ES-I3 (cell line): ENCODE measurements around the gene ZNF451.

Source experiments
- H3K36me3 ChIP-seq: 2 replicates; pipeline ENCODE4 v1.6.1; 2013; ENCODE audit warnings: mild to moderate bottlenecking, low read length, control low read depth, moderate library complexity; ENCODE audit not compliant: insufficient read depth
- H3K4me1 ChIP-seq: 2 replicates; pipeline ENCODE4 v1.6.1; 2013; ENCODE audit warnings: mild to moderate bottlenecking, control low read depth, low read length; ENCODE audit not compliant: insufficient read depth
- H3K9ac ChIP-seq: 2 replicates; pipeline ENCODE4 v1.6.1; 2013; ENCODE audit warnings: low read depth, mild to moderate bottlenecking, low read length, moderate library complexity
- H3K9me3 ChIP-seq: 2 replicates; pipeline ENCODE4 v1.6.1; 2013; ENCODE audit warnings: mild to moderate bottlenecking, low read length, moderate library complexity; ENCODE audit not compliant: control insufficient read depth, insufficient read depth

Gene ZNF451

DNA sequence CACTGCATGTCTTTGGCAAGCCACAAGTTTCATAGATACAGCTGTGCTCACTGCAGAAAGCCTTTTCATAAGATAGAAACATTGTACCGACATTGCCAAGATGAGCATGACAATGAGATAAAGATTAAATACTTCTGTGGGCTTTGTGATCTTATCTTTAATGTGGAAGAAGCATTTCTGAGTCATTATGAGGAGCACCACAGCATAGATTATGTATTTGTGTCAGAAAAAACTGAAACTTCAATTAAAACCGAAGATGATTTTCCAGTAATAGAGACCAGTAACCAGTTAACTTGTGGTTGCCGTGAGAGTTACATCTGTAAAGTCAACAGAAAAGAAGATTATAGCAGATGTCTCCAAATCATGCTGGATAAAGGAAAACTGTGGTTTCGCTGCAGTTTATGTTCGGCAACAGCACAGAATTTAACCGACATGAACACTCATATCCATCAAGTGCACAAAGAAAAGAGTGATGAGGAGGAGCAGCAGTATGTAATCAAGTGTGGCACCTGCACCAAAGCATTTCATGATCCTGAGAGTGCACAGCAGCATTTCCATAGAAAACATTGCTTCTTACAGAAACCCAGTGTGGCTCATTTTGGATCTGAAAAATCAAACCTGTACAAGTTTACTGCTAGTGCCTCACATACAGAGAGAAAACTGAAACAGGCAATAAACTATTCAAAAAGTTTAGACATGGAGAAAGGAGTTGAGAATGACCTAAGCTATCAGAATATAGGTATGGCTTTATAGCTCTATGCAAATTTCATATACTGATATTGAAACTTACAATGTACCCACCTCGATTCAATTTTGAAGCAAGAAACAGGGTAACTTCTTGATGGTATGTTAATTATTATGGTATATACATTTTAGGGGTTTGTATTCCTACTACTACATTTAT is 58.2 kb downstream of the ZNF451 start:
- Histone ChIP-seq H3K9me3 (no peaks in the 10 kb centered on the region), H3K36me3 (peaks cover 7% of the 10 kb centered on the region; the same call in 1 of the 2 replicates), H3K9ac (no peak overlapping the region), H3K4me1 (no peaks in the 10 kb centered on the region)

DNA sequence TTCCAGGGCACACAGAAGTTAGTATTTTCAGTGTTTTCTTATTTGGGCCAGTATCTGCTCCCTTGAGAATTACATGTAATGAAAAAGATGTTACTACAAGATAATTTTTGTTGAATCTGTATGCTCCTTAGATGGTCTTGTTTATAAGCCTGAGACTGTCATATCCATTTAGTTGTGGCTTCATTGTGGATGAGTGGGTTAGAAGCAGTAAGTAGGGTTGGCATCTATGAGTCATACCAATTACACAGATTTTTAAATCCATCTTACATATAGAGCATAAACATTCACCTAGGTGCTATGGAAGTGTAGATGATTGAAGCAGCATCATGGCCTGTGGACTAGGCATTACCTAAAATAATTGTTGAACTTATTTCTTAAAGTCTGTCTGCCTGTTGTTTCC is 68.7 kb downstream of the ZNF451 start:
- no peaks in the 10 kb centered on the region; the same call in 1 of the 2 replicates for H3K36me3 ChIP-seq
- H3K9me3 ChIP-seq = no peaks in the 10 kb centered on the region
- H3K4me1 ChIP-seq = no peaks in the 10 kb centered on the region
- no peak overlapping the region for H3K9ac ChIP-seq

DNA sequence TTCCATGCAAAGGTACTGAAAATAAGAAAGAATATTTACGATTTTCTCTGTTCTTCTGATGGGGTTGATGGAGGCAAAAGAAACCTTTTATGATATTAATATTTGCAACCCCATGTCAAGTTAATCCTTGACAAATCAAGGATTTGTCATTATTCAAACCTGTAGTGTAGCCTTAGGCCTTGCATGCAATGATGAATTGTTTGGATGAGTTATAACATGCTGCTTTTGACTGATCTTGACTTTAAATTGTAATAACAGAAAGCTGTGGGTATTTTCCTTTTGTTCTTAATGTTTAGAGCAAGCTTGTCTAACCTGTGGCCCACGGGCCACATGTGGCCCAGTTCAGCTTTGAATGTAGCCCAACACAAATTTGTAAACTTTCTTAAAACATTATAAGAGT is 69.1 kb downstream of the ZNF451 start:
- no peaks in the 10 kb centered on the region; the same call in 1 of the 2 replicates for H3K36me3 ChIP-seq
- no peaks in the 10 kb centered on the region for H3K9me3 ChIP-seq
- H3K4me1 ChIP-seq = no peaks in the 10 kb centered on the region
- no peak overlapping the region for H3K9ac ChIP-seq

DNA sequence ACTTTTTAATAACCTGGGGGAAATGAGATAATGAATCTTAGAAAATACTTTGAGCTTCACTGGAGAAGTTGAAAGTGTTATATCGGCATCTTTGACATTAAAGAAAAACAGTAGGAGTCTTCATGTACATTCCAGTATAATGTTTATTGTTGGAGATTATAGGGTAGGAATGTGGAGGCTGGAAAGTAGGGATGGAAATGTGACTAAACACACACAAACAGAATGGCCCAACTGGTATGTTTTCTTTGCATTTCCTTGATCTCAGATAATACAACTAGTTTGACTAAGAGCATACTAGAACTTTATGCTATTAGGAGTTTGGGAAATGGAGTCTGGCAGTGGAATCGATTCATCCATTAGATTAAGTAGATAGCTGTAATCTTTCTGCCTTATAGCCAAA is 72.0 kb downstream of the ZNF451 start:
- Histone ChIP-seq H3K36me3 (no peaks in the 10 kb centered on the region), H3K4me1 (no peaks in the 10 kb centered on the region), H3K9me3 (no peaks in the 10 kb centered on the region), H3K9ac (no peak overlapping the region)

DNA sequence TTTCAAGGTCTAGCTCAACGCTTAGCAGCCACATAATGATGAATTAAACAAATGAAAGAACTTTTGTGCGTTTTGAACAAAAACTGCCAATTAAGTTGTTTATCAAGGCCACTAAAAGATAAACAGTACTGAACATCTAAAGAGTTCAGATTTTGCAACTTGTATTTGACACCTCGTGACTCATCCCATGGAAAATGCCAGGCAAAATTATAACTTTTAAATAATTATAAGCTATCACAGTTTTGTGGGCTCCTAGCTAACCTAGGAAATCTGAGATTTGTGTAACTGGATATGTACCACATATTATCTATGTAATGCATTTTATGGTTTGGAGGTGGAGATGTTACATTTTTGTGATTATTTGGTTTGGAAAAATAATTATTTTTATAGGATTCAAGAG is 72.5 kb downstream of the ZNF451 start:
- Histone ChIP-seq H3K9ac (no peak overlapping the region), H3K36me3 (no peaks in the 10 kb centered on the region), H3K4me1 (no peaks in the 10 kb centered on the region), H3K9me3 (no peaks in the 10 kb centered on the region)

DNA sequence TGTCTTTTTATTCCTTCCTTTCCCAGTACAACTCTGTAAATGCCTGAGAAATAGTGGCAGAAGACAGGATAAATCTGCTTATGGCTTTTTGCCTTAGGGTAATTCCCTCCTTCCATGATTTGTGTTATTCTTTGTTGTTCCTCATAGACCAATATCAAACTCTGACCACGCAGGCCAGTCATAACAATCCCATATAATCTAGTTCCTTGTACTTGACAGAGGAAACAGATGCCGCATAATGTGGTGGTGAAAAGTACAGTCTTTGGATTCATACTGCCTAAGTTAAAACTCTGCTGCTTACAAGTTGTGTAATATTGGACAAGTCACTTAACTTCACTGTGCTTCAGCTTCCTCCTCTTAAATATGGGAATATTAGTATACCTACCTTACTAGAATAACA is 74.0 kb downstream of the ZNF451 start:
- H3K9me3 ChIP-seq = no peaks in the 10 kb centered on the region
- no peaks in the 10 kb centered on the region for H3K4me1 ChIP-seq
- H3K9ac ChIP-seq = no peak overlapping the region
- no peaks in the 10 kb centered on the region for H3K36me3 ChIP-seq

DNA sequence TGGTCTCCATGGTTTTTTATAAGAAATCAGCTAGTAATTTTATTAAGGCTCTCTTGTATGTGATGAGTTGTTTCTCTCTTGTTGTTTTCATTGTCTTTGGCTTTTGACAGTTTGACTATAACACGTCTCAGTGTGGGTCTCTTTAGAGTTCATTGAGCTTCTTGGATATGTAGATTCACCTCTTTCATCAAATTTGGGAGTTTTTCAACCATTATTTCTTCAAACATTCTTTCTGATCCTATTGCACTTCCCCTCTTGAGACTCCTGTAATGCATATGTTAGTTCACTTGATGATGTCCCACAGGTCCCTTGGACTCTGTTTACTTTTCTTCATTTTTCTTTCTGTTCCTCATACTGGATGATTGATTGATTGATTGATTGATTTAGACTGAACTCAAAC is 75.1 kb downstream of the ZNF451 start:
- Histone ChIP-seq H3K4me1 (no peaks in the 10 kb centered on the region), H3K9ac (no peak overlapping the region), H3K9me3 (no peaks in the 10 kb centered on the region), H3K36me3 (no peaks in the 10 kb centered on the region)

DNA sequence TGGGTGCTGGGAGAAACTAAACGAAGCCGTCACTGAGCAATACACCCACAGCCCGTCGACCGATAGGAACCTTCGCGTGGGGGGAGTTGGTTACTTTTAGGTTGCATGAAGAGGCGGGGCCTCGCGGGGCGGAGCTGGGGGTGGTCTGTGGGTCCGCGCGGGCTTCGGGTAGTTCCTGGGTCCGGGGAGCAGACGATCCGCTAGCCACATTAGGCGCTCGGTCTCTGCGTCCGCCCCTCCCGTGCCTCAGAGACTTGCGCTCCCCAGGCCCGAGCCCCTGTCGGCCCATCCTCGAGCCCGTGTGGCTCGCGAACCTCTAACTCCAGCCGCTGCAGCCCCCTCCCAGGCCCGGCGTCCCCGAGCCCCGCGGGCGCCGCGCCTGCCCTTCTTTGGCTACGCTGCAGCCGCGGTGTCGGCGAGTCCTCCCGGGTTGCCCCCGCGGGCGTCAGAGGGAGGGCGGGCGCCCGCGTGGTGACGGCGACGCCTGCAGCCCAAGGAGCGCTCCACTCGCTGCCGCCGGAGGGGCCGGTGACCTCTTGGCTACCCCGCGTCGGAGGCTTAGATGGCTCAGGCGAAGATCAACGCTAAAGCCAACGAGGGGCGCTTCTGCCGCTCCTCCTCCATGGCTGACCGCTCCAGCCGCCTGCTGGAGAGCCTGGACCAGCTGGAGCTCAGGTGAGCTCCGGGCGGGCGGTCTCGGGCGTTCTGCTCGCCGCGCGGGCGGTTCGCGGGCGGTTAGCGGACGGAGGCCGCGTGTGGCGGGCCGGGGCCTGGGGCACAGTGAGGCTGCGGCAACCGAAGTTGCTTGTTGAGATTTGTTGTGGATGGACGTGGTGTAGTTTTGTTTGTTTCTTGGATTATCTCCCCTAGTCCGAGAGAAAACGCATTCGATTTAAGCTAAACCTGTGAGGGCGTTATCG is 82.4 kb downstream of the ZNF451 start, which contains the start of gene BAG2:
Gene BAG2 (plus strand): TSS at position 191 of the 920 bp plus-strand sequence. CDS start 372 bp downstream, at position 563.
- no peaks in the 10 kb centered on the region for H3K9me3 ChIP-seq
- no peaks in the 10 kb centered on the region for H3K36me3 ChIP-seq
- H3K4me1 ChIP-seq = peaks cover 12% of the 10 kb centered on the region
- peak within 1 kb of the TSS; percentile 94 for H3K9ac ChIP-seq

DNA sequence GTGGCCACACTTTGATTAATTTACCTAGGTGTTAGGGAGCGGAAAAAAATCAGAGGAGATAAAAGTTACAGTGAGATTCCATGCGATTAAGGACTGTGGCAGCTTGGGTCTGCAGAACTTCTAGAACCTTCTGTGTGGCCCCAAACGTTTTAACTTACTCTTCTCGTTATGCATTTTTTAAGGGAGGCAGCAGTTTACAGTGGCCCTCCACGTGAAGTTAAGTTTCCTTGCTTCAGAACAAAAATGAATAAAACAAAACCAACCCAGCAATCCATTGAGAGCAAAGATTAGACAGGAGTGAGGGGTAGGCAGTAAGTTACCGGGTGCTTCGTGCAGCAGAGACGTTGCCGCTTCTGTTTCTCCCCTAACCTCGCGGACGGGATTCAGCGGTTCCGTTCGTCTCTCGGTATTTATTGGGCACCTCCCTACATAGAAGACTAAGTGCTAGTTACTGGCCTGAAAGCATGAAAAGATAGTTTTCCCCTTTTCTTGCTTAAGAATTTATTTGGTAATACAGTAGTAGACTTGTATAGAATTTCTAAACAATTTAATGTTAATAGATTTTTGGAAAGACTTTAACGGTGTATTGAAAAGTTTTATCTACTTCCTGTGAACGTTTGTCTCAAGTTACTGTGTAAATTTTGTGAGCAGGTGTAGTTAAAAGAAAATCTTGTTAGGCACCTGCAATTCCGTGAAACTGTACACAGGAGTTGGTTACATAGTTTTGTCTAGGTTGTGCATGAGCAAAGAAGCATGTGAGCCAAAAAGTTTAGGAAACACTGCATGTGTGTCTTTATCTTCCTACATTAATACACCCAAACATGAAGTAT is 83.3 kb downstream of the ZNF451 start:
- H3K36me3 ChIP-seq = no peaks in the 10 kb centered on the region
- no peaks in the 10 kb centered on the region for H3K9me3 ChIP-seq
- peaks cover 12% of the 10 kb centered on the region for H3K4me1 ChIP-seq
- H3K9ac ChIP-seq = peak overlapping the region; percentile 94

DNA sequence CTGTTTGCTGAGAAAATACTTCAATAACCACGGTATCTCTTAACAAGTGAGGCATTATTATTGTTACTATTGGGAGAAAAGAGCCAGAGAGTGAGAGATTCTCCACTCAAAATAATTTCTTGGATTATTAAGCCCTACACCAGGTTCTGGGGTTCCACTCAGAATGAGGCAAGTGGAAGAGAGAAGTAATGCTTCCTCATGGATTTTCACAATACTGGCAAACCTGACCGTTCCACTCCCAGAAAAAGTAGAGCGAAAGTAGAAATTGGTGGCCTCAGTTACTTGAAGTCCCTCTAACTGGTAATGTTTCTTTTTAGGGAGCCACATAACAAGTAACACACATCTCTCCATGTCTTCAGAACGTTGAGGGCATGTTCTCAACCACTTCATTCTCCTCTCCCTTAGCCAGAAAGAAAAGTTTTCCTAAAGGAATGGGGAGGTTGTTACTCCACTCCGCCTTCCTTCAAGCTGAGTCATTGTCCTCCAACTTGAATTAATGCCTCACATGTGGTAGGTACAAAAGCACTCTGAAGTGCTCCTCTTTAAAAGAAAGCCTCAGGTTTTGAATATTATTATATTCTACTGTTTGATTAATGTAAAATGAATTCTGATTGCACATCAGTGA is 84.0 kb downstream of the ZNF451 start:
- H3K9ac ChIP-seq = peak overlapping the region; percentile 94
- peaks cover 12% of the 10 kb centered on the region for H3K4me1 ChIP-seq

DNA sequence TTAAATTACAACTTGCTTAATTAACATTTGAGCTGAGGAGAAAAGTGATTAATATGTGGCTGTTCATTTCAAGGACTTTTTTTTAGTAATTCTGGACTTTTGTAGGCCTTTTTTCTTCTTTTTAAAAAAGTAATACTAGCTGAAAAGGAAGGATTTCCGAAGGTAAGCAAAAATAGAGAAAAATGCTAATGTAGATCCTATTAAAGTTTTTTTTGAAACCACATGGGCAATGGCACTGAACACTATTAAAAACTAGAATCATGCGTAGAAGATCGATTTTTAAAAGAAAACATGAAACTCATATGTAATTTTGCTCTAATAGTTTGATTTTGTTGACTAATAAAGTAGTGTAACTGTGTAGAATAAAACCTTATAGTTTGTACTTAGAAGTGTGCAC is 84.5 kb downstream of the ZNF451 start:
- Histone ChIP-seq H3K9me3 (no peaks in the 10 kb centered on the region), H3K4me1 (peaks cover 12% of the 10 kb centered on the region), H3K36me3 (no peaks in the 10 kb centered on the region), H3K9ac (peak overlapping the region; percentile 94; the same call in 1 of the 2 replicates)

More for the DNA sequence above, 84.0 kb downstream of the ZNF451 start:
- Histone ChIP-seq H3K36me3 (no peaks in the 10 kb centered on the region), H3K9me3 (no peaks in the 10 kb centered on the region)

DNA sequence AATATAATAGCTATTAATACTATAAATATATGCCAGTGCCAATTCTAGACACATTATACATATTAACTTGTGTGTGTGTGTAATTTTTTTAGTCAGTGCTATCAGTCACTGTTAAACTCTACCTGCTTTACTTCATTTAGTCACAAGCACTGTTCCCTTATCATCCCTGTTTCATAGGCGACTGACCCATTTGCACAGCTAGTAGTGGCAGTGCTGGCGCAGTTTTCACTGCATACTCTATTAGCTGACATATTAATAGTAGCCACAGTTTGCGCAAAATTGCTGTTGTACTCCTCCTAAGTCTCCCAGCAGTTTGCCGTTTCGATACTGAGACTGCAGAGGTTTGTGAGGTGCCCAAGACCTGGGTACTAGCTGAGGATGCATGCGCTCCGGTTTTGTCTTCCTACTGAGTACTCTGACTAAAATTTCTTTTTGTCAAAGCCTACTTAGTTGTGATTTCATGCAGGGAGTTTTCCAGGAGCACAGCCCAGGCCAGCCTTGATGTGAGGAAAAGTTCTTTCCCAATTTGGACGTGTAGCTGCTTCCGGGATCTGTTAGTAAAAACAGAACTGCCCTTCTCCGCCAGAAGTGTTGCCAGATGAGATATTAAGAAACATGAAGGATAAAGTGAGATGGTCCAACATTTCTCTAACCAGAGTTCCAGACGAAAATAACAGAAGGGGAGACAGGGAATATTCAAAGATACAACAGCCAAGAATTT is 87.7 kb downstream of the ZNF451 start:
- Histone ChIP-seq H3K9me3 (no peaks in the 10 kb centered on the region), H3K4me1 (peaks cover 12% of the 10 kb centered on the region), H3K36me3 (peaks cover 4% of the 10 kb centered on the region; the same call in 1 of the 2 replicates), H3K9ac (no peak overlapping the region)

DNA sequence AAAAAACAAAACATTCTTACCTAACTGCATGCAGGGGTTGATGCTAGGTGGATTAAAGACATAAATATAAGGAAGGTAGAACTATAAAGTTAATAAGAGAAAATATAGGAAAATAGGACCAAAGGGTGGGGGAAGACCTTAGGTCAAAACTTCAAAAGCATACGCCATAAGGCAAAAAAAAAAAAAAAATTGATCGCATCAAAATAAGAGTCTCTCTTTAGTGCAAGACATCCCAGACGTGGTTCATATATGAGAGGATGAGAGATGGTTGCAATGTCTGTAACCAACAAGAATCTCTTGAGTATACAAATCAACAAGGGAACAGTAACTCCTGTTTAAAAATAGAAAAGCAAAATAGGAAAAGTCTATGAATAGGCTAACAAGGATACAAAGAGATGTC is 90.6 kb downstream of the ZNF451 start:
- H3K9me3 ChIP-seq = no peaks in the 10 kb centered on the region
- H3K36me3 ChIP-seq = peaks cover 6% of the 10 kb centered on the region
- H3K4me1 ChIP-seq = peaks cover 4% of the 10 kb centered on the region; the same call in 1 of the 2 replicates
- no peak overlapping the region for H3K9ac ChIP-seq
